Lower lobe of right lung (tissue), 2 donors: ENCODE measurements around the gene TTC28. TPM values are rescaled to one million over a fixed set of nuclear protein-coding genes. Genes with fewer than 3 reads are reported as not detected.

Source experiments
- ATAC-seq, 2 donors: fragments of 200-7000 bp; cut with Tn5 transposase; one replicate each; pipeline ENCODE4 v1.9.1; 2020 to 2022; ENCODE audit warnings: mild to moderate bottlenecking in 2 of 2, moderate library complexity in 2 of 2
- DNase-seq: peaks from one replicate; pipeline ENCODE4 v3.0.0-alpha.2; 2020
- H3K27ac ChIP-seq: fragments of 200-600 bp; one replicate; pipeline ENCODE4 v1.8.0; 2022
- H3K27me3 ChIP-seq: fragments of 200-600 bp; one replicate; pipeline ENCODE4 v1.8.0; 2022; ENCODE audit warnings: low read depth
- H3K36me3 ChIP-seq: fragments of 200-600 bp; one replicate; pipeline ENCODE4 v1.8.0; 2022; ENCODE audit warnings: mild to moderate bottlenecking
- H3K4me1 ChIP-seq: fragments of 200-600 bp; one replicate; pipeline ENCODE4 v1.8.0; 2022
- H3K4me3 ChIP-seq: fragments of 200-600 bp; one replicate; pipeline ENCODE4 v1.8.0; 2022; ENCODE audit warnings: mild to moderate bottlenecking
- H3K9me3 ChIP-seq: fragments of 200-600 bp; one replicate; pipeline ENCODE4 v1.8.0; 2022
- intact Hi-C: fragments of 100-400 bp; cut with DNase I; formaldehyde crosslinking; loops from one replicate; pipeline ENCODE4 v1.11.0; 2022
- total RNA-seq: library from RNA; stranded (reverse); fragmentation: NEBNext Ultra II Directional; extraction: Animal tissue kit (Norgen Biotek cat#: 25700); gene quantifications from one replicate; pipeline ENCODE4 v1.2.1, GENCODE V29; 2021
- TF ChIP-seq, protein P1 (sequence below): fragments of 200-600 bp; IDR thresholded peaks from one replicate; pipeline ENCODE4 v1.8.0; 2022; ENCODE audit warnings: antibody characterized with exemption, mild to moderate bottlenecking
- donor health status: DM: no; HTN: yes; CAD: no; lungs with severe emphysema.

TTC28 gene
- total RNA-seq, 1 donor from 2014 or later: 39.6 TPM

DNA sequence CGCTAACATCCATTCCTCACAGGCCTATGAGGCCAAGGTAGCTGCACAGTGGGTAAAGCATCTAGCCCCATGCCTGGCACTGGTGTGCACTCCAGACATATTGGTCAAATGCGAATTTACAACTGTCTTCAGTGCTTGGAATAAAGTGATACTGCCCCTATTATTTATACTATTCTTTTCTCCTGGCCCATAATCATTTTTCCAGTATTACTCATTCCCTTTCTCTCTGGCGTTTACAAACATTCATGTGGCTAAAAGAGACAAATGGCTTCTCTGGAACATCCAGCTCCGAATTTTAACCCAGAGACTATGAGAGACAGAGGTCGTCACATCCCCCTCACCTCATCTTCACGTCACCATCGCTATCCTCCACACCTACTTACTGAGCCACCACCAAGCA is 673.4 kb downstream of the TTC28 start:
- no peak overlapping the region for H3K27ac ChIP-seq
- DNase-seq: no peak
- peaks cover 9% of the 10 kb centered on the region for H3K36me3 ChIP-seq
- H3K27me3 ChIP-seq: no peaks in the 10 kb centered on the region
- no peak overlapping the region for H3K4me3 ChIP-seq
- ATAC-seq: no peak
- no peaks in the 10 kb centered on the region for H3K9me3 ChIP-seq
- peaks cover 7% of the 10 kb centered on the region for H3K4me1 ChIP-seq
- TF ChIP-seq, protein P1, sequence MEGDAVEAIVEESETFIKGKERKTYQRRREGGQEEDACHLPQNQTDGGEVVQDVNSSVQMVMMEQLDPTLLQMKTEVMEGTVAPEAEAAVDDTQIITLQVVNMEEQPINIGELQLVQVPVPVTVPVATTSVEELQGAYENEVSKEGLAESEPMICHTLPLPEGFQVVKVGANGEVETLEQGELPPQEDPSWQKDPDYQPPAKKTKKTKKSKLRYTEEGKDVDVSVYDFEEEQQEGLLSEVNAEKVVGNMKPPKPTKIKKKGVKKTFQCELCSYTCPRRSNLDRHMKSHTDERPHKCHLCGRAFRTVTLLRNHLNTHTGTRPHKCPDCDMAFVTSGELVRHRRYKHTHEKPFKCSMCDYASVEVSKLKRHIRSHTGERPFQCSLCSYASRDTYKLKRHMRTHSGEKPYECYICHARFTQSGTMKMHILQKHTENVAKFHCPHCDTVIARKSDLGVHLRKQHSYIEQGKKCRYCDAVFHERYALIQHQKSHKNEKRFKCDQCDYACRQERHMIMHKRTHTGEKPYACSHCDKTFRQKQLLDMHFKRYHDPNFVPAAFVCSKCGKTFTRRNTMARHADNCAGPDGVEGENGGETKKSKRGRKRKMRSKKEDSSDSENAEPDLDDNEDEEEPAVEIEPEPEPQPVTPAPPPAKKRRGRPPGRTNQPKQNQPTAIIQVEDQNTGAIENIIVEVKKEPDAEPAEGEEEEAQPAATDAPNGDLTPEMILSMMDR: no peak
- intact Hi-C loops: no loop called here

DNA sequence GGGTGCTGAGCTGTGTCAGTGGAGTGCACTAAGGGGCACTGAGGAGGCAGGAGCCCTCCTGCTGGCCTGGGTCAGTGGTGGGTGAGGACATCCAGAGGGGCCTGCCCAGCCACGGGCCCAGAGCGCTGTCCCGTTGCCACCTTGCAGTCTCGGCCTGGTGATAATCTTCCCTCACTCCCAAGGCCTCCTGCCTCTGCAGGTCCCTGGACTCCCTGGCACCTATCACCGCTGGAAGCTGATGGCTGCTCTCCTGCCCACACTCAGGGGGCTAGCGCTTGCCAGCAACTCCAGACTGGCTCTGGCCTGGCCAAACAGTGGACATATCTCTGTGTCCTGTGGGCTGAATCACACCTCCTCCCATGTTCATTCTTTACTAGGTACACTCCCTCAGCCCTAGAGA is 674.1 kb downstream of the TTC28 start:
- ATAC-seq: no peak
- intact Hi-C loops: no loop called here

DNA sequence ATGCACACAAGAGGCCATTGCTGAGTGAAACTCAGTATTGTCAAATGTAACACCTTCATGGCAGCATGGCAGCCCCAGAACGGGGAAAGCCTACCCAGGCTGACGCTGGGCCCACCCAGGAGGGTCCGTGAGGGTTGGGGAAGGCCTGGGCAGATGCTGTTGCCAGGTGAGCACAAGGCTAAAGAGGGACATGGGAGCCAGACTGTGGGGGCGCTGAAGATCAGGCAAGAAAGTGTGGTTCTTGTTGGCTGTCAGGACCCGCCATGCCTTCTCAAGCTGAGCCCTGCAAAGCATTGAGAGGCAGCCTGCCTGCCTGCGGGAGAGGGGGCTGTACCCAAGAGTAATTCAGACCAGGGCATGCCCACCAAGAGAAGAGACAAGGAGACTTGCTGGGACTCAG is 675.6 kb downstream of the TTC28 start:
- Histone ChIP-seq H3K27me3 (no peaks in the 10 kb centered on the region), H3K9me3 (no peaks in the 10 kb centered on the region), H3K4me3 (no peak overlapping the region), H3K27ac (no peak overlapping the region), H3K4me1 (no peaks in the 10 kb centered on the region), H3K36me3 (peaks cover 25% of the 10 kb centered on the region)
- no peak for DNase-seq
- no peak for ATAC-seq
- intact Hi-C loops: no loop called here
- TF ChIP-seq, protein P1: no peak

More for the DNA sequence above, 674.1 kb downstream of the TTC28 start:
- H3K4me1 ChIP-seq: peaks cover 7% of the 10 kb centered on the region
- no peak overlapping the region for H3K27ac ChIP-seq
- H3K36me3 ChIP-seq: peaks cover 16% of the 10 kb centered on the region
- no peak overlapping the region for H3K4me3 ChIP-seq
- H3K27me3 ChIP-seq: no peaks in the 10 kb centered on the region
- no peak for DNase-seq
- TF ChIP-seq, protein P1: no peak
- no peaks in the 10 kb centered on the region for H3K9me3 ChIP-seq

DNA sequence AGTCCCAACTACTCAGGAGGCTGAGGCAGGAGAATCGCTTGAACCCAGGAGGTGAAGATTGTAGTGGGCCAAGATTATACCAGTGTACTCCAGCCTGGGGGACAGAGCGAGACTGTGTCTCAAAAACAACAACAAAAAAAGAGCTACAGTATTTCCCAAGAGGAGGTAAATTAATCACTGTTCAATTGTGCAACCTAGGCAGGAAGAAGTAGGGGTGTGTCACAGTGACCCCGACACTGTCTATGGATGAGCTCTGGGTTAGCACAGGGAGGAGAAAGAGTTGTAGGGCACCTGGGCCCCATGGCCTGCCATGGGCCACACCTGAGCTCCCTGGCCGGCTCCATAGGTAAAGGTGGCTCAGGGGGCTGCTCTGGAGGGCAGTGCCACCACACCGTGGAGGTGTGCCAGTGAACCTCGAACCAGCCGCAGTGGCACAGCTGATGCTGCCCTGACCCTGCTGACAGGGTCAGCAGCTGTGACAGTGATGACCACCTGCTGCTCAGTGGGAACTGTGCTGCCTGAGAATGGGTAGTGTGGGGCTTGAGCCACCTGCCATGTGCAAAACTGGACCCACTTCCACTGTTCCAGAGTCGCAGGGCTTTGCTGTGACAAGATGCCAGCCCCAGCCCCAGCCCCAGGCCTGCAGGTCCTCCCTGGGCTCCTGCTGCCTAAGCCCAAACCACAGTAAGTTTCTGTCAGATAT is 676.6 kb downstream of the TTC28 start:
- Histone ChIP-seq H3K27me3 (no peaks in the 10 kb centered on the region), H3K9me3 (no peaks in the 10 kb centered on the region), H3K4me3 (no peak overlapping the region), H3K36me3 (peaks cover 35% of the 10 kb centered on the region), H3K27ac (no peak overlapping the region), H3K4me1 (no peaks in the 10 kb centered on the region)
- DNase-seq (no peak), ATAC-seq (peak in 1 of 2 donors; percentile 18)
- TF ChIP-seq, protein P1: no peak
- intact Hi-C loops: no loop called here

DNA sequence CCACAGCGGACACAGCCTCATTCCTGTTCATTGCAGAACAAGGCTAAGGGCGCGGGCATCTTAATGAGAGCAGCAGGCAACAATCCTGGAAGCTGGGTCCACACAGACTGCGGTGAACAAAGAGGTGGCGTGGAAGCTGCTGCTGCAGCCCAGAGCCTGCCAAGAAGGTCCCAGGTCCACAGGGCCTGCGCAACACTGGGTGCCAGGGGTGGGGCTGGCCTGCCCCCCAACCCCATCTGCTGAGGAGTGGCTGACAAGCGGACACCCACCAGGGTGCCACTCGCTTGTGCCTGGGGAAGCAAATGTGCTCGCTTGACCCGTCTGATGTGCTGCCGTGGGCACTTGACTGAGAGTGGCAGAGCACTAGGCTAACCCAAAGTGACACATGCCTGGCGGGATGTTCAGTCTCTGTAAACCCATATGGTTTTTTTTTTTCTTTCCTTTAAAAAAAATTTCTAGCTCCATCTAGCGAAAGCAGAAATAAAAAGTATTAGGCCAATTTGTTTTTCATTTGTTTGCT is 677.4 kb downstream of the TTC28 start:
- no peaks in the 10 kb centered on the region for H3K9me3 ChIP-seq
- no peaks in the 10 kb centered on the region for H3K4me1 ChIP-seq
- DNase-seq (no peak), ATAC-seq (no peak)
- no peak overlapping the region for H3K4me3 ChIP-seq
- TF ChIP-seq, protein P1: no peak
- H3K36me3 ChIP-seq: peaks cover 43% of the 10 kb centered on the region
- no peaks in the 10 kb centered on the region for H3K27me3 ChIP-seq
- intact Hi-C loops: no loop called here
- no peak overlapping the region for H3K27ac ChIP-seq
